K562 treated with DMSO at 1 percent for 12 hours (cell line): ENCODE measurements around the gene SPG21. TPM values are rescaled to one million over a fixed set of nuclear protein-coding genes. Genes with fewer than 3 reads are reported as not detected.

Source experiments
- total RNA-seq: library from RNA; unstranded; fragments of 300-600 nt; gene quantifications from 2 replicates; pipeline ENCODE4 v1.2.3, GENCODE V29; 2022; ENCODE audit not compliant: insufficient read depth

SPG21 gene, protein sequence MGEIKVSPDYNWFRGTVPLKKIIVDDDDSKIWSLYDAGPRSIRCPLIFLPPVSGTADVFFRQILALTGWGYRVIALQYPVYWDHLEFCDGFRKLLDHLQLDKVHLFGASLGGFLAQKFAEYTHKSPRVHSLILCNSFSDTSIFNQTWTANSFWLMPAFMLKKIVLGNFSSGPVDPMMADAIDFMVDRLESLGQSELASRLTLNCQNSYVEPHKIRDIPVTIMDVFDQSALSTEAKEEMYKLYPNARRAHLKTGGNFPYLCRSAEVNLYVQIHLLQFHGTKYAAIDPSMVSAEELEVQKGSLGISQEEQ
- 67.4 and 100 TPM in 2 replicates for total RNA-seq

DNA sequence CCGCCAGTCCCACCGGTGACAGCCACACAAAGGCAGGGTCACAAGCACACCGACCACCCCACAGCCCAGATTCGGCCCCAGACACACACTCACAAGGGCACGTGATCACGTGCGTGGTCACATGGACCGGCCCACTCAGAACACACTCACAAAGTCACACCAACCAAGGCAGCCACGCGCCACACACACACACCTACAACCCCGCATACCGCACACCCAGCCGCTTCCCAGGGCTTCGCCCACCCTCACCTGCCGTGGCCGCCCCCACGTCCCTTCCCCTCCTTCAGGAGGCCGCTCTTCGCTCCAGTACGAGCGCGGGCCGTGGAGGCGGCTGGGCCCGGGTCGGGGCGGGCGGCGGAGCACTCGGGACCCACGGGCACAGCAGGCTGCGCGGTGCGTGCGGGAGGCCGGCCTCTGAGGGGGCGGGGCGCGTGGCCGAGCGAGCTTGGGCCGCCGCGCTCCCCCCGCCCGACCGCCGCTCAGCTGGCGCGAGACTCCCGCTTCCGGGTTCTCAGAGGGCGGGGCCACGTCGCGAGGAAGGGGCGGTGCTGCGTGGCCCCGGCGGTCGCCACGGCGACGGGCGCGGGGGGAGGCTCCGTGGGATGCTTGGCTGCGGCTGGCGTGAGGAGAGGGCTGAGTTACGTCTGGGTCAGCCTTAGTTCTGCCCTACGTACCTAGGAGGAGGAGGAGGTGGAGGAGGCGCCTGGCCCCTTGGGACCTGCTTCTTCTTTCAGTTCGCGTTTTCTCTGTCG is at the start of gene SPG21:
TSS of gene SPG21 (minus strand) at position 499 of the 752 bp plus-strand sequence. CDS start 6,345 bp downstream, outside the sequence.

GRCh38 chr15:65028921-65029735 is 39.4 kb upstream of the SPG21 start, which contains the start of gene MTFMT:
MTFMT (minus strand) TSS chr15:65029639; CDS start chr15:65029613, 26 bp downstream.

Other genes with a start within 250 kb of the SPG21 start
- 1.0 and 1.8 TPM in 2 replicates for gene RBPMS2, start 214.3 kb downstream of the SPG21 start, total RNA-seq
- 15.0 and 16.6 TPM in 2 replicates for gene PIF1, start 164.3 kb downstream of the SPG21 start, total RNA-seq
- gene PLEKHO2, start 148.0 kb downstream of the SPG21 start, total RNA-seq, result 7.5 and 13.0 TPM in 2 replicates
- 1.00 TPM in 1 of 2 replicates, not detected in the other for gene ANKDD1A, start 78.0 kb downstream of the SPG21 start, total RNA-seq
- 8.3 and 14.3 TPM in 2 replicates for gene MTFMT, start 39.7 kb upstream of the SPG21 start, total RNA-seq
- gene SLC51B, start 55.5 kb upstream of the SPG21 start, total RNA-seq, result not detected in 2 replicates
- gene RASL12, start 78.1 kb upstream of the SPG21 start, total RNA-seq, result not detected in 2 replicates
- not detected in 2 replicates for gene KBTBD13, start 86.8 kb upstream of the SPG21 start, total RNA-seq
- 0.81 and 1.6 TPM in 2 replicates for gene UBAP1L, start 125.3 kb upstream of the SPG21 start, total RNA-seq
- gene PDCD7, start 143.9 kb upstream of the SPG21 start, total RNA-seq, result 24.1 and 42.2 TPM in 2 replicates
- 13.3 and 43.4 TPM in 2 replicates for gene CLPX, start 195.4 kb upstream of the SPG21 start, total RNA-seq
- not detected in 2 replicates for gene CILP, start 221.6 kb upstream of the SPG21 start, total RNA-seq